HG02943 (cell line): ENCODE results near the gene LENG1.
"Not testable (repeated sequence)": the region's sequence is repeated elsewhere in the genome, so short reads cannot be mapped to it uniquely, and the experiment has no call there.

ENCODE experiments used
- ATAC-seq: cut with Tn5 transposase; IDR thresholded peaks from one replicate; pipeline ENCODE4 v1.9.1; 2021; ENCODE audit warnings: mild to moderate bottlenecking, low read depth, moderate library complexity; ENCODE audit not compliant: unreplicated experiment

LENG1 gene

GRCh38 chr19:54159352-54160181, at the start of gene LENG1:
Gene LENG1 (minus strand): TSS chr19:54159721. CDS start chr19:54159695, 26 bp downstream.
- peak; percentile 91 for ATAC-seq

- ATAC-seq, result no peak
These were observed 49.2 kb upstream of the LENG1 start for GRCh38 chr19:54208784-54209057.

- no peak for ATAC-seq
These were observed 48.7 kb upstream of the LENG1 start for GRCh38 chr19:54207983-54208783.

- ATAC-seq, result no peak
These were observed 48.1 kb upstream of the LENG1 start for GRCh38 chr19:54207676-54207982.

- not testable (repeated sequence) for ATAC-seq
These were observed 47.7 kb upstream of the LENG1 start for GRCh38 chr19:54207193-54207592.

- no peak for ATAC-seq
These were observed 47.3 kb upstream of the LENG1 start for GRCh38 chr19:54206831-54207177.

GRCh38 chr19:54206030-54206830, 46.7 kb upstream of the LENG1 start:
- no peak for ATAC-seq

- ATAC-seq, result no peak
These were observed 45.4 kb upstream of the LENG1 start for GRCh38 chr19:54204767-54205468.

GRCh38 chr19:54203151-54203611, 43.7 kb upstream of the LENG1 start:
- no peak for ATAC-seq

GRCh38 chr19:54201980-54202379, 42.5 kb upstream of the LENG1 start:
- ATAC-seq, result no peak

GRCh38 chr19:54201172-54201701, 41.7 kb upstream of the LENG1 start:
- ATAC-seq, result no peak

- no peak for ATAC-seq
These were observed 39.9 kb upstream of the LENG1 start for GRCh38 chr19:54199401-54199800.

GRCh38 chr19:54197121-54197520, 37.6 kb upstream of the LENG1 start:
- ATAC-seq, result no peak

GRCh38 chr19:54196536-54196935, 37.0 kb upstream of the LENG1 start:
- no peak for ATAC-seq

GRCh38 chr19:54194463-54194862, 34.9 kb upstream of the LENG1 start:
- not testable (repeated sequence) for ATAC-seq

GRCh38 chr19:54193011-54193410, 33.5 kb upstream of the LENG1 start:
- ATAC-seq, result no peak

GRCh38 chr19:54191811-54192453, 32.4 kb upstream of the LENG1 start:
- no peak for ATAC-seq

GRCh38 chr19:54191011-54191810, 31.7 kb upstream of the LENG1 start, which contains the start of gene TSEN34:
Gene TSEN34 (plus strand): TSS chr19:54191308. CDS start chr19:54191365, 57 bp downstream.
- ATAC-seq, result peak; percentile 21

GRCh38 chr19:54190503-54191010, 31.0 kb upstream of the LENG1 start:
- peak; percentile 46 for ATAC-seq
